Measurements from ENCODE around the gene CAPZB.

DNA sequence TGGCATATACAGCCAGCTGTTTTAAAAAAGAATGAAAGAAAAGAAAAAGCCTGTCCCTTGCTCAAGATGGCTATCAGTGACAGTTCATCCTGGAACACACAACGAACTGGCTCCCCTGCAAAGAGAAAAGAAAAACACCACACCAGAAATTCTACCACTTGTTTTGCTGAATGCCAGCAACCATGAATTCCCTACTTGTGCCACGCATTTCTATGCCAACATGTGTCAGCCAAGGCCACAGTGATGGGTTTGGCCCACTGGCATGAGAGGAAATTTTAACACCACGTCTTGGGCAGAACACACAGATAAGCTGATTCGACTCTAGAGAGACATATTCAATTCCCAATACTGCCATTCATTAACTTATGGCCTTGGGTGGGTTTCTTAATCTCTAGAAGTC is 64.0 kb downstream of the CAPZB start:
- no peak for TF ChIP-seq POLR2A (IDR thresholded peaks at IDR 0.05; ENCODE audit: low read depth, low read length)
- TF ChIP-seq TAF1 (IDR thresholded peaks at IDR 0.05; ENCODE audit: low read depth, low read length), result no peak
- TF ChIP-seq POLR2AphosphoS5 (IDR thresholded peaks at IDR 0.05; ENCODE audit: low read depth, low read length), result no peak
